ENCODE results near the gene BORA.

Gene BORA

DNA sequence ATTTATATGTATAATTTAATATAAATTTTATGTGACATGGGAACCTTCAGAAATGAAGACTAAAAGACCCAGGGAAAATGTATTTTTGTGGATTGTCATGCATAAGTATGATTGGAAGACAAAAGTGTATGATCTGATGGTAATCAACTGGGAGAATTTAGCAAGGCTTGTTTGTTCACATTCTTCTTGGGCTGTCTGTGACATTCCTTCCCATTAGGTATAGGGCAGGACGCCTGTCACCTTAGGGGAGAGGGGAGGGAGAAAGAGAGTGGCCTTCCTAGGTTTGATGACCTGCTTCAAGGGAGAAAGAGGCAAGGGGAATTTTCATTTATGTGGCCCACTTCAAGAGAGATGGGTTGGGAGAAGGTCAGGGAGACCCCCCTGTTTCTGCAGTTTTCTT is 76.6 kb downstream of the BORA start:
- no peaks in the 10 kb centered on the region for H3K27me3 ChIP-seq (replicated peaks; ENCODE audit: control insufficient read depth, insufficient read depth, low read length, poor library complexity, severe bottlenecking)
- no peak overlapping the region for H3K4me3 ChIP-seq (ENCODE audit: insufficient read depth, low read depth, low read length, poor library complexity, severe bottlenecking)
- H3K27ac ChIP-seq (ENCODE audit: insufficient read depth, low read length, poor library complexity, severe bottlenecking) = no peak overlapping the region
- H3K9me3 ChIP-seq (ENCODE audit: control insufficient read depth, low read length) = no peaks in the 10 kb centered on the region
- no peaks in the 10 kb centered on the region for H3K4me1 ChIP-seq (ENCODE audit: control insufficient read depth, insufficient read depth, low read length, poor library complexity, severe bottlenecking)
- DNase-seq = no peak
- H3K36me3 ChIP-seq (ENCODE audit: control insufficient read depth, insufficient read depth, low read length) = peaks cover 11% of the 10 kb centered on the region

Measured in effector memory CD4-positive, alpha-beta T cell (primary cell).